Measurements from ENCODE around the gene SPIRE2.
"Not testable (repeated sequence)": the region's sequence is repeated elsewhere in the genome, so short reads cannot be mapped to it uniquely, and the experiment has no call there.

Gene SPIRE2

GRCh38 chr16:89828199-89828869 is at the start of gene SPIRE2:
Gene SPIRE2, plus strand, starts transcription at chr16:89828475. Its CDS starts 76 bp downstream, at chr16:89828551.
- DNase-seq (ENCODE audit: low spot score), result peak; percentile 90

- no peak for DNase-seq (ENCODE audit: low spot score)
Measured at GRCh38 chr16:89779231-89779908, 48.9 kb upstream of the SPIRE2 start.

GRCh38 chr16:89779909-89780305 is 48.4 kb upstream of the SPIRE2 start:
- no peak for DNase-seq (ENCODE audit: low spot score)

- no peak for DNase-seq (ENCODE audit: low spot score)
Measured at GRCh38 chr16:89782489-89782888, 45.8 kb upstream of the SPIRE2 start.

GRCh38 chr16:89783952-89784351 is 44.3 kb upstream of the SPIRE2 start:
- DNase-seq (ENCODE audit: low spot score), result not testable (repeated sequence)

GRCh38 chr16:89784406-89784805 is 43.9 kb upstream of the SPIRE2 start:
- DNase-seq (ENCODE audit: low spot score), result no peak

- no peak for DNase-seq (ENCODE audit: low spot score)
Measured at GRCh38 chr16:89785523-89786155, 42.6 kb upstream of the SPIRE2 start.

- DNase-seq (ENCODE audit: low spot score), result no peak
Measured at GRCh38 chr16:89786474-89787364, 41.6 kb upstream of the SPIRE2 start.

- no peak for DNase-seq (ENCODE audit: low spot score)
Measured at GRCh38 chr16:89787365-89787805, 40.9 kb upstream of the SPIRE2 start.

- no peak for DNase-seq (ENCODE audit: low spot score)
Measured at GRCh38 chr16:89791278-89791995, 36.8 kb upstream of the SPIRE2 start.

GRCh38 chr16:89793092-89793491 is 35.2 kb upstream of the SPIRE2 start:
- DNase-seq (ENCODE audit: low spot score), result not testable (repeated sequence)

GRCh38 chr16:89793955-89794354 is 34.3 kb upstream of the SPIRE2 start:
- no peak for DNase-seq (ENCODE audit: low spot score)

GRCh38 chr16:89795676-89796075 is 32.6 kb upstream of the SPIRE2 start:
- no peak for DNase-seq (ENCODE audit: low spot score)

GRCh38 chr16:89796104-89796503 is 32.2 kb upstream of the SPIRE2 start:
- no peak for DNase-seq (ENCODE audit: low spot score)

GRCh38 chr16:89798126-89798525 is 30.1 kb upstream of the SPIRE2 start:
- DNase-seq (ENCODE audit: low spot score), result no peak

- no peak for DNase-seq (ENCODE audit: low spot score)
Measured at GRCh38 chr16:89798832-89799370, 29.4 kb upstream of the SPIRE2 start.

- no peak for DNase-seq (ENCODE audit: low spot score)
Measured at GRCh38 chr16:89801800-89802199, 26.5 kb upstream of the SPIRE2 start.

GRCh38 chr16:89805136-89805905 is 23.0 kb upstream of the SPIRE2 start:
- DNase-seq (ENCODE audit: low spot score), result no peak

GRCh38 chr16:89806589-89807193 is 21.6 kb upstream of the SPIRE2 start:
- DNase-seq (ENCODE audit: low spot score), result not testable (repeated sequence)

- no peak for DNase-seq (ENCODE audit: low spot score)
Measured at GRCh38 chr16:89808475-89808874, 19.8 kb upstream of the SPIRE2 start.

All from iPS-NIHi11 (cell line).